Upper lobe of left lung (tissue), 6 donors: ENCODE results near the gene ZNF488. TPM values are rescaled to one million over a fixed set of nuclear protein-coding genes. Genes with fewer than 3 reads are reported as not detected.

ENCODE experiments used
- ATAC-seq, 2 donors: fragments of 200-7000 bp; cut with Tn5 transposase; one replicate each; pipeline ENCODE4 v1.9.1; 2022; ENCODE audit warnings: mild to moderate bottlenecking in 2 of 2, moderate library complexity in 2 of 2; ENCODE audit not compliant: low FRiP score in 2 of 2
- DNase-seq, 2 donors: peaks; one replicate each; pipeline ENCODE4 v3.0.0-alpha.2; 2019 to 2020
- H3K27ac ChIP-seq, 4 donors: fragments of 200-600 bp; sonication (generic); one replicate each; pipeline ENCODE4 v1.5.1; 2016 to 2019
- H3K27me3 ChIP-seq, 4 donors: fragments of 200-600 bp; sonication (generic); one replicate each; pipeline ENCODE4 v1.5.1; 2017 to 2019
- H3K36me3 ChIP-seq, 4 donors: fragments of 200-600 bp; sonication (generic); one replicate each; pipeline ENCODE4 v1.5.1; 2016 to 2019
- H3K4me1 ChIP-seq, 4 donors: fragments of 200-600 bp; sonication (generic); one replicate each; pipeline ENCODE4 v1.5.1; 2018 to 2019
- H3K4me3 ChIP-seq, 4 donors: fragments of 200-600 bp; sonication (generic); one replicate each; pipeline ENCODE4 v1.5.1; 2017 to 2019; ENCODE audit warnings: mild to moderate bottlenecking in 2 of 4, moderate library complexity in 1 of 4
- H3K9me3 ChIP-seq, 4 donors: fragments of 200-600 bp; sonication (generic); one replicate each; pipeline ENCODE4 v1.5.1; 2018 to 2019
- CTCF ChIP-seq, 6 experiments: fragments of 450-650 bp in 4 of 6; fragments of 200-600 bp in 2 of 6; sonication (generic) in 2 of 6; IDR thresholded peaks; one replicate each; pipeline ENCODE4 v1.5.1; 2016 to 2019; ENCODE audit warnings: antibody characterized with exemption in 6 of 6
- EP300 ChIP-seq, 4 donors: sonication (generic); formaldehyde crosslinking; IDR thresholded peaks; one replicate each; pipeline ENCODE4 v1.5.1; 2017; ENCODE audit warnings: antibody characterized with exemption in 4 of 4, control low read depth in 2 of 4
- POLR2A ChIP-seq, 4 donors: fragments of 450-650 bp; IDR thresholded peaks; one replicate each; pipeline ENCODE4 v1.5.1; 2016 to 2017; ENCODE audit warnings: antibody characterized with exemption in 4 of 4, mild to moderate bottlenecking in 2 of 4
- POLR2AphosphoS5 ChIP-seq, 2 donors: sonication (generic); formaldehyde crosslinking; IDR thresholded peaks; one replicate each; pipeline ENCODE4 v1.5.1; 2017; ENCODE audit warnings: antibody characterized with exemption in 2 of 2
- WGBS, 2 donors: methylation state at CpG; one replicate each; pipeline ENCODE4 v1.1.5; 2017 to 2018; 5-methylcytosine and 5-hydroxymethylcytosine counted together
- total RNA-seq, 6 donors: library from RNA; depleted of rRNA in 4 of 6; stranded (reverse); fragments of >200 nt in 4 of 6; gene quantifications; one replicate each; pipeline versions ENCODE4 v1.1.0 to v1.2.1, GENCODE V29; 2016 to 2021
- donor health status: DM: no; HTN: no; CAD: no; lungs with moderate emphysema.
- donor health status: DM: no; HTN: yes; CAD: no; lungs with severe emphysema.

The ZNF488 gene
- total RNA-seq, 6 donors from 2014 or later = 0.15 to 0.66 (median 0.28) TPM; not detected in 2

GRCh38 chr10:47351899-47352815 lies 31.9 kb downstream of the ZNF488 start:
- Histone ChIP-seq H3K4me1 (no peaks in the 10 kb centered on the region), H3K36me3 (no peaks in the 10 kb centered on the region), H3K27ac (no peak overlapping the region), H3K4me3 (no peak overlapping the region), H3K9me3 (no peaks in the 10 kb centered on the region), H3K27me3 (no peaks in the 10 kb centered on the region)
- WGBS, 2 donors = 82 to 85% methylated on average over 14 of the region's 14 CpGs
- DNase-seq (no peak), ATAC-seq (no peak)
- no peak for TF ChIP-seq EP300 (IDR thresholded peaks at IDR 0.05)
- TF ChIP-seq POLR2AphosphoS5 (IDR thresholded peaks at IDR 0.05) = no peak
- TF ChIP-seq CTCF (IDR thresholded peaks at IDR 0.05) = no peak
- no peak for TF ChIP-seq POLR2A (IDR thresholded peaks at IDR 0.05)

GRCh38 chr10:47350671-47351640 lies 33.1 kb downstream of the ZNF488 start:
- H3K9me3 ChIP-seq = no peaks in the 10 kb centered on the region
- peaks cover 0 to 5% (median 2%) of the 10 kb centered on the region in 4 donors for H3K4me1 ChIP-seq
- H3K27ac ChIP-seq = no peak overlapping the region
- no peaks in the 10 kb centered on the region for H3K27me3 ChIP-seq
- 92 to 93% methylated on average over 21 to 32 of the region's 39 CpGs for WGBS, 2 donors
- H3K36me3 ChIP-seq = no peaks in the 10 kb centered on the region
- no peak for TF ChIP-seq POLR2AphosphoS5 (IDR thresholded peaks at IDR 0.05)
- TF ChIP-seq CTCF (IDR thresholded peaks at IDR 0.05) = no peak
- no peak for TF ChIP-seq EP300 (IDR thresholded peaks at IDR 0.05)
- no peak for TF ChIP-seq POLR2A (IDR thresholded peaks at IDR 0.05)
- ATAC-seq (no peak), DNase-seq (peak in 1 of 2 donors; percentile 77)
- no peak overlapping the region for H3K4me3 ChIP-seq

- WGBS, 2 donors = 95 to 98% methylated on average over 15 to 26 of the region's 31 CpGs
- ATAC-seq (no peak), DNase-seq (peak in 1 of 2 donors; percentile 81)
- Histone ChIP-seq H3K4me3 (no peak overlapping the region), H3K9me3 (no peaks in the 10 kb centered on the region), H3K27ac (no peak overlapping the region), H3K27me3 (no peaks in the 10 kb centered on the region), H3K36me3 (no peaks in the 10 kb centered on the region), H3K4me1 (peaks cover 0 to 5% (median 2%) of the 10 kb centered on the region in 4 donors)
- TF ChIP-seq EP300 (IDR thresholded peaks at IDR 0.05) = no peak
- TF ChIP-seq POLR2A (IDR thresholded peaks at IDR 0.05) = no peak
- TF ChIP-seq CTCF (IDR thresholded peaks at IDR 0.05) = no peak
- no peak for TF ChIP-seq POLR2AphosphoS5 (IDR thresholded peaks at IDR 0.05)
Observed at GRCh38 chr10:47349941-47350371, 34.1 kb downstream of the ZNF488 start.

- H3K9me3 ChIP-seq = no peaks in the 10 kb centered on the region
- H3K4me3 ChIP-seq = no peak overlapping the region
- no peak for TF ChIP-seq CTCF (IDR thresholded peaks at IDR 0.05)
- TF ChIP-seq POLR2A (IDR thresholded peaks at IDR 0.05) = no peak
- TF ChIP-seq EP300 (IDR thresholded peaks at IDR 0.05) = no peak
- no peak for TF ChIP-seq POLR2AphosphoS5 (IDR thresholded peaks at IDR 0.05)
- DNase-seq = no peak
- no peaks in the 10 kb centered on the region for H3K36me3 ChIP-seq
- H3K27me3 ChIP-seq = no peaks in the 10 kb centered on the region
- H3K4me1 ChIP-seq = peaks cover 0 to 5% (median 2%) of the 10 kb centered on the region in 4 donors
- WGBS, 2 donors = 81 to 95% methylated on average over 7 to 21 of the region's 22 CpGs
- no peak overlapping the region for H3K27ac ChIP-seq
- no peak for ATAC-seq
Observed at GRCh38 chr10:47349516-47349915, 34.6 kb downstream of the ZNF488 start.
